Prostate gland (tissue), 2 donors: ENCODE data around the gene TH. TPM values are rescaled to one million over a fixed set of nuclear protein-coding genes. Genes with fewer than 3 reads are reported as not detected.

Source experiments
- DNase-seq: peaks from one replicate; pipeline ENCODE4 v3.0.0-alpha.2; 2019; ENCODE audit warnings: low spot score
- H3K27ac ChIP-seq, 2 donors: fragments of 200-600 bp; sonication (generic); 2 replicates each; pipeline ENCODE4 v1.5.1; 2017 to 2019
- H3K27me3 ChIP-seq: fragments of 200-600 bp; sonication (generic); replicated peaks from 2 replicates; pipeline ENCODE4 v1.5.1; 2019; ENCODE audit not compliant: insufficient read depth
- H3K36me3 ChIP-seq, 2 donors: fragments of 200-600 bp; sonication (generic); 1 replicate in 1 of 2; 2 replicates in 1 of 2; pipeline versions ENCODE4 v1.5.1 to v1.8.1; 2017 to 2019
- H3K4me1 ChIP-seq: fragments of 200-600 bp; sonication (generic); replicated peaks from 2 replicates; pipeline ENCODE4 v1.5.1; 2019
- H3K4me3 ChIP-seq, 2 donors: fragments of 200-600 bp; sonication (generic); 2 replicates each; pipeline ENCODE4 v1.5.1; 2017 to 2019
- H3K9me3 ChIP-seq: fragments of 200-600 bp; sonication (generic); 2 replicates; pipeline ENCODE4 v1.5.1; 2017
- POLR2A ChIP-seq: fragments of 450-650 bp; IDR thresholded peaks from one replicate; pipeline ENCODE4 v1.6.1; 2016; ENCODE audit warnings: antibody characterized with exemption, mild to moderate bottlenecking
- POLR2AphosphoS5 ChIP-seq: sonication (generic); formaldehyde crosslinking; IDR thresholded peaks from one replicate; pipeline ENCODE4 v1.6.1; 2017; ENCODE audit warnings: antibody characterized with exemption
- WGBS: methylation state at CpG from one replicate; pipeline ENCODE4 v1.1.5; 2018; 5-methylcytosine and 5-hydroxymethylcytosine counted together
- intact Hi-C: fragments of 100-400 bp; cut with DNase I; formaldehyde crosslinking; loops from one replicate; pipeline ENCODE4 v1.14.2; 2022
- total RNA-seq, 2 donors: library from RNA; depleted of rRNA; stranded (reverse); fragments of >200 nt; gene quantifications; one replicate each; pipeline ENCODE4 v1.1.0, GENCODE V29; 2016
- TF ChIP-seq, protein P1 (sequence below), 4 experiments: fragments of 200-600 bp in 2 of 4; fragments of 450-650 bp in 2 of 4; sonication (generic) in 2 of 4; IDR thresholded peaks; 1 replicate in 3 of 4; 2 replicates in 1 of 4; pipeline ENCODE4 v1.5.1; 2016 to 2019; ENCODE audit warnings: antibody characterized with exemption in 4 of 4, mild to moderate bottlenecking in 2 of 4, moderate library complexity in 2 of 4

The TH gene
- total RNA-seq, 2 donors from 2014 or later, result 2.4 TPM; not detected in 1

DNA sequence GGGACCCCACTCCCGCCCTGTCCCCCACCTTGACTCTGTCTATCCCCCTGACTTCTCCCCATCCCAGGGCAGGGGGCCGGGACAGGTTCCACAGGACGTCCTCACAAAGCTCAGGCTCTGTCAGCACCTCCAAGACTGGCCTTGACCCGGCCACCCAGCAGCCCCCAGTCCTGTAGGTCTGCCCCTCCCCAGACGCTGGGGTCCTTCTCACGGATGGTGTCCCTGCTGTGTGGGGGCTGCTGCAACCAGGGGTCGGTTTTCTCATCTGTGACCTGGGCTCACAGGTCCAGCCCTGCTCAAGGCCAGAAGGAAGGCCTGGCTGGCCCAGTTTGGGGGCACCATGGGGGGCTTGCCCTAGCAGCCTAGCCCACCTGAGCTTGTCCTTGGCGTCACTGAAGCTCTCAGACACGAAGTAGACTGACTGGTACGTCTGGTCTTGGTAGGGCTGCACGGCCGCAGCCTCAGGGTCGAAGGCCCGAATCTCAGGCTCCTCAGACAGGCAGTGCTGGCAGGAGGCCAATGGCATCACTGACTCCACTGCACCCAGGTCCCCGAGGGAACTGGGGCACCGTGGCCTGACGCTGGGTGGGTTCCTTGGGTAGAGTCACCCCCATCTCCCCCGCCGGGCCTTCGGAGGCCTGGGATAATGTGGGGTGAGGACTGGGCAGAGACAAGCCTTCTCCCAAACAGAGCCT, 6.6 kb downstream of the TH start:
- Histone ChIP-seq H3K36me3 (no peaks in the 10 kb centered on the region), H3K27ac (no peak overlapping the region), H3K9me3 (no peaks in the 10 kb centered on the region), H3K4me1 (no peaks in the 10 kb centered on the region), H3K27me3 (no peaks in the 10 kb centered on the region), H3K4me3 (no peak overlapping the region)
- intact Hi-C loops, result no loop called here
- TF ChIP-seq POLR2AphosphoS5, result no peak
- TF ChIP-seq POLR2A, result no peak
- TF ChIP-seq, protein P1, sequence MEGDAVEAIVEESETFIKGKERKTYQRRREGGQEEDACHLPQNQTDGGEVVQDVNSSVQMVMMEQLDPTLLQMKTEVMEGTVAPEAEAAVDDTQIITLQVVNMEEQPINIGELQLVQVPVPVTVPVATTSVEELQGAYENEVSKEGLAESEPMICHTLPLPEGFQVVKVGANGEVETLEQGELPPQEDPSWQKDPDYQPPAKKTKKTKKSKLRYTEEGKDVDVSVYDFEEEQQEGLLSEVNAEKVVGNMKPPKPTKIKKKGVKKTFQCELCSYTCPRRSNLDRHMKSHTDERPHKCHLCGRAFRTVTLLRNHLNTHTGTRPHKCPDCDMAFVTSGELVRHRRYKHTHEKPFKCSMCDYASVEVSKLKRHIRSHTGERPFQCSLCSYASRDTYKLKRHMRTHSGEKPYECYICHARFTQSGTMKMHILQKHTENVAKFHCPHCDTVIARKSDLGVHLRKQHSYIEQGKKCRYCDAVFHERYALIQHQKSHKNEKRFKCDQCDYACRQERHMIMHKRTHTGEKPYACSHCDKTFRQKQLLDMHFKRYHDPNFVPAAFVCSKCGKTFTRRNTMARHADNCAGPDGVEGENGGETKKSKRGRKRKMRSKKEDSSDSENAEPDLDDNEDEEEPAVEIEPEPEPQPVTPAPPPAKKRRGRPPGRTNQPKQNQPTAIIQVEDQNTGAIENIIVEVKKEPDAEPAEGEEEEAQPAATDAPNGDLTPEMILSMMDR (IDR thresholded peaks at IDR 0.05), result no peak
- WGBS, result 72% methylated on average over 17 of the region's 20 CpGs
- no peak for DNase-seq

DNA sequence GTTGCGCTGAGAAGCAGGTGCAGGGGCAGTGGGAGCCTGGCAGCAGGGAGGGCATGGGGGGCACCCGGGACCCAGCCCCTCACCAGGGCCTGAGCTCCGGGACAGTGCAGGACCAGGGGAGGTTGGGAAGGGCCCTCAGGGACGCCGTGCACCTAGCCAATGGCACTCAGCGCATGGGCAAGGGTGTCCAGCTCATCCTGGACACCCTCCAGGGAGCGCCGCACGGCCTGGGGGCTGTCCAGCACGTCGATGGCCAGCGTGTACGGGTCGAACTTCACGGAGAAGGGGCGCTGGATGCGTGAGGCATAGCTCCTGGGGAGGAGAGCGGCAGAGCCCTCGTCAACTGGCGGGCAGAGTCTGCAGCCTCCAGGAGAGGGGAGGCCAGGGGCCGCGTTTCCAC, 7.5 kb downstream of the TH start:
- no peaks in the 10 kb centered on the region for H3K4me1 ChIP-seq
- no peak overlapping the region for H3K27ac ChIP-seq
- no peak for DNase-seq
- H3K27me3 ChIP-seq, result no peaks in the 10 kb centered on the region
- TF ChIP-seq, protein P1 (IDR thresholded peaks at IDR 0.05), result no peak
- TF ChIP-seq POLR2A (no peak), POLR2AphosphoS5 (no peak)
- intact Hi-C loops, result no loop called here
- 88% methylated on average over 22 of the region's 22 CpGs for WGBS
- no peaks in the 10 kb centered on the region for H3K36me3 ChIP-seq
- no peak overlapping the region for H3K4me3 ChIP-seq
- no peaks in the 10 kb centered on the region for H3K9me3 ChIP-seq

DNA sequence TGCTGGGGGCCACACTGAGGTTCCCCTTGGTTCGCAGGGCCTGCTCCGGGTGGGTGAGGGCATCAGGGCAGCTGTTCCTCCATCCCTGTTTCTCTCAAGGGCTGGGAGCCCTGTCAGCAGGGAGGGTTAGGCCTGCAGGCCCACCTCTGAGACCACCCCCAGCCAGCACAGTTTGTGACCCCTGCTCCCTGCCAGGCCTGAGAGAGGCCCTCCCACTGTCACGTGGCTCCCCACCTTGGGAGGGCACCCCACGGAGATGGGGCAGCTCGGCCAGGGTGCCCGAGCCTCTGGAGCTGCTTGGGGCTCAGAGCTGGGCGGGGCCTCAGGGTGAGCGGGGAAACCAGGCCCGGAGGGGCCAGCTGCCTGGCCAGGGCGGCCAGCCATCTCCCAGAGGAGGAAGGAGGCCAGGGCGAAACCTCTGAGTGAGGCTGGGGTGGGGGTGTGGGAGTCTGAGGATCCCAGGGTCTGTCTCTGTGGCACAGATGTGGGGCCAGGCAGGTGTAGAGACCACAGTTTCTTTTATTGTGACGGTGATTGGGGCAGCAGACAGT, 8.1 kb downstream of the TH start:
- no peak for TF ChIP-seq POLR2A
- TF ChIP-seq, protein P1 (IDR thresholded peaks at IDR 0.05), result no peak
- no peak for TF ChIP-seq POLR2AphosphoS5
- DNase-seq, result no peak
- intact Hi-C loops, result no loop called here
- Histone ChIP-seq H3K4me3 (no peak overlapping the region), H3K36me3 (no peaks in the 10 kb centered on the region), H3K4me1 (no peaks in the 10 kb centered on the region), H3K9me3 (no peaks in the 10 kb centered on the region), H3K27me3 (no peaks in the 10 kb centered on the region), H3K27ac (no peak overlapping the region)
- WGBS, result 80% methylated on average over 12 of the region's 12 CpGs

DNA sequence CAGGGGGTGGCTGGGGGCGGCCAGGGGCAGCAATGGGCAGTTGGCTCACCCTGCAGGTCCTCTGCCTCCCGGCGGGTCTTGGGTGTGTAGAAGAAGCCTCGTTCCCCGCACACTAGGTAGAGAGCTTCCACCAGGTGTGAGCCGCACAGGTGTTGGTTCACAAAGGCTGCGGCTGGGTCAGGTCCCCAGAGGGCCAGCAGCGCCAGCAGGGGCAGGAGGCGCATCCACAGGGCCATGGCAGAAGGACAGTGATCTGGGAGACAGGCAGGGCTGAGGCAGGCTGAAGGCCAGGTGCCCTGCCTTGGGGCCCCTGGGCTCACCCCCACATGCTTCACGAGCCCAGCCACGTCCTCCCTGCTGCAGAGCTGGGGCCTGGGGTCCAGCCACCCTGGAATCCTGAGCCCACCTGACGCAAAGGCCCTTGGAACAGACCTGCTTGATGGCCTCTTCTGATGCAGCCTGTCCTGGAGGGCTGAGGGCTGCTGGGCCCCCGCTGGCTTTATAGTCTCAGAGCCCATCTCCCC, 10.8 kb downstream of the TH start, which contains the start of gene INS:
INS (minus strand) TSS at position 474 of the 524 bp plus-strand sequence; CDS start at position 236, 238 bp downstream.
- intact Hi-C loops, result no loop called here
- Histone ChIP-seq H3K4me3 (no peak within 1 kb of the TSS), H3K4me1 (no peaks in the 10 kb centered on the region), H3K27me3 (no peaks in the 10 kb centered on the region), H3K36me3 (no peaks in the 10 kb centered on the region), H3K27ac (no peak within 1 kb of the TSS), H3K9me3 (no peaks in the 10 kb centered on the region)
- 84% methylated on average over 13 of the region's 13 CpGs for WGBS
- no peak for DNase-seq
- TF ChIP-seq POLR2AphosphoS5 (no peak), POLR2A (no peak)
- TF ChIP-seq, protein P1 (IDR thresholded peaks at IDR 0.05), result no peak
